ENCODE results near the gene TUBB2B.

The TUBB2B gene

DNA sequence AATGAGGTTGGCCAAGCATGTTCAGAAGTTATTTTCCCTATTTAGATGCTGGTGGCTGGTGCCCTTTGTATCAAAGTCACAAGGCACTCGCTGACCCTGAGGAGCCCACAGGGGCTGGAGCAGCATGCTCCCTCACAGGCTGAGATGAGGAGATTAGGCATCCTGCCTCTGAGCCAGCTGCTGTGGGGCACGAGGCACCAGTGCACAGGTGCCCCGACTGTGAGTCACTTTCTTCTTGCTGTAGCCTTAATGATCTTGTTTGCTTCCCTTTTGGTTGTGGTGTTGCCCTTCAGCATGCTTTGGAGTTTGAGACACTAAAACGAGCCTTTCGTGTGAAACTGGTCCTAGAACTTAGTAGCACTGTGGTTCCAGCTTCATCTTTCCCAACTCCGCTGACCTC lies 35.6 kb upstream of the TUBB2B start:
- Mint-ChIP-seq H3K27me3 (no peaks in the 10 kb centered on the region), H3K27ac (no peak overlapping the region), H3K4me3 (no peak overlapping the region), H3K36me3 (peaks cover 13 to 44% of the 10 kb centered on the region in 2 donors), H3K4me1 (peaks cover 22 to 46% of the 10 kb centered on the region in 2 donors), H3K9me3 (no peaks in the 10 kb centered on the region)
- DNase-seq, result no peak
- no peak for ATAC-seq (replicated peaks)

DNA sequence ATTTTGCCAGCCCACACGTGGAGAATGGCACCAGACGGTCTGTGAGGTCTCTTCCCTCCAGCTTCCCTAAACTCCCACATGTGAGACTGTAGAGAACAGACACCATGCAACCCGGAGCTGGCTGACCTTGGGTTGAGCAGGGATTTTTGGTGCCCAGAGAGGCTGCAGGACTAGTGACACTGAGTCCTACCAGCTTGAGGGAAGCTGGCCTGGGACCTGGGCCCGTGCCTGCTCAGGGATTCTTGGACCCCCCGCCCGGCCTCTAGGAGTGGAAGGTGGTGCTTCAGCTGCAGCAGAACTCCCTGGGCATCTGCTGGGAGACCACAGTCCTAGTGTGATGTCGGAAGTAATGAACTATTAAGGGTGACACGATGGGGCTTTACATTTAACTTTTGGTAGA lies 34.5 kb upstream of the TUBB2B start:
- peaks cover 13 to 35% of the 10 kb centered on the region in 2 donors for H3K36me3 Mint-ChIP-seq

DNA sequence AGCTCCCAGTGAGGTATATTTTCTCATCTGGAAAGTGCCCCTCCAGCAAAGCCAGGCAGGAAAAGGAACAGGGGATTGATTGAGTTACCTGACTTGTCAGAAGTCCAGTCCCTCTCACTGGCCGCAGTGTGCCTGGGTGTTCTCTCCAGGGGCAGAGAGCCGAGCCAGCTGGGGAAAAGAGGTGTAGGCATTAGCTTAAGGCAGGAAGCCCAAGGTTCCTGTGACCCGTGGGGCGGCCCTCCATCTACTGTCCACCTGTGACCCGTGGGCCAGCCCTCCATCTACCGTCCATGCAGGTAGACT lies 34.0 kb upstream of the TUBB2B start:
- H3K4me3 Mint-ChIP-seq, result peak overlapping the region in 1 of 2 donors; percentile 46
- no peak for ATAC-seq (replicated peaks)
- peaks cover 12 to 33% of the 10 kb centered on the region in 2 donors for H3K36me3 Mint-ChIP-seq
- peaks cover 22 to 46% of the 10 kb centered on the region in 2 donors for H3K4me1 Mint-ChIP-seq
- H3K27me3 Mint-ChIP-seq, result peaks cover 10 to 11% of the 10 kb centered on the region in 2 donors
- no peak overlapping the region for H3K27ac Mint-ChIP-seq
- DNase-seq, result no peak
- H3K9me3 Mint-ChIP-seq, result no peaks in the 10 kb centered on the region

More for the DNA sequence above, 34.5 kb upstream of the TUBB2B start:
- Mint-ChIP-seq H3K4me3 (no peak overlapping the region), H3K27ac (no peak overlapping the region), H3K9me3 (no peaks in the 10 kb centered on the region), H3K27me3 (peaks cover 6% of the 10 kb centered on the region in 2 donors), H3K4me1 (peaks cover 22 to 46% of the 10 kb centered on the region in 2 donors)
- DNase-seq (no peak), ATAC-seq (replicated peaks) (no peak)

DNA sequence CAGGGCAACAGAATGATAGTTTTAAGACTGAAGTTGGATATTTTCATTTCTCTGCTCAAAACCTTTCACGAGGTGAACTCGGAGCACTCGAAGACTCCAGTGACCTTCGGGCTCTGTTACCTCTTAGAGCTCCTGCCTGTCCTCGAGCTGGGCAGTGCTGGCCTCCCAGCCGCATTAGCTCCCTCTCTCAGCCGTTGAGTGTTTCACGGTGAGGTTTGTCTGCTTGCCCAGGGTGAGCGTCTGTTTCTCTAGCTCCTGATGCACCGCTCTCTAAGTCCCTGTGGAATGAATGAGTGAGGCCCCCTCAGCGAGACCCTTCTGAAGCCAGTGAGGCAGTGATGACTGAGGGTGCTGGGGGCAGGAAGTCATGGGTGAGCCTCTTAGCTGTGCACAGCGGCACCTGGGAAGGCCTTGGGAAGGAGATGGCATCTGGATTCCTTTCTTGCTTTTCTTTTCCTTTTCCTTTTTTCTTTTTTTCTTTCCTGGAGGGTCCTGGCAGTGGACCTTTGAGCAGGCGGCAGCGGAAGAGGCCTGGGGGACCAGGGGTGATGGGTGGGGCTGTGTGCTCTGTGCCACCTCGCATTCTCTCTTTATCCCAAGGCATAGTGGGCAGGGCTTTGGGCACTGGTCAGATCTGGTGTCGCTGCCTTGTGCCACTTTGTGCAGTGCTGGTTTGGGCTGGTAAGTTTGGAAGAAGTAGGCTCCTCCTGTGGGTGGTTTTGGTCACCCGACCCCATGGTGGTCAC lies 33.5 kb upstream of the TUBB2B start:
- DNase-seq (no peak), ATAC-seq (replicated peaks) (no peak)
- Mint-ChIP-seq H3K9me3 (no peaks in the 10 kb centered on the region), H3K4me3 (peak overlapping the region; percentile 46 to 89), H3K36me3 (peaks cover 9 to 30% of the 10 kb centered on the region in 2 donors), H3K27ac (no peak overlapping the region), H3K27me3 (peaks cover 12% of the 10 kb centered on the region in 2 donors), H3K4me1 (peaks cover 21 to 46% of the 10 kb centered on the region in 2 donors)

DNA sequence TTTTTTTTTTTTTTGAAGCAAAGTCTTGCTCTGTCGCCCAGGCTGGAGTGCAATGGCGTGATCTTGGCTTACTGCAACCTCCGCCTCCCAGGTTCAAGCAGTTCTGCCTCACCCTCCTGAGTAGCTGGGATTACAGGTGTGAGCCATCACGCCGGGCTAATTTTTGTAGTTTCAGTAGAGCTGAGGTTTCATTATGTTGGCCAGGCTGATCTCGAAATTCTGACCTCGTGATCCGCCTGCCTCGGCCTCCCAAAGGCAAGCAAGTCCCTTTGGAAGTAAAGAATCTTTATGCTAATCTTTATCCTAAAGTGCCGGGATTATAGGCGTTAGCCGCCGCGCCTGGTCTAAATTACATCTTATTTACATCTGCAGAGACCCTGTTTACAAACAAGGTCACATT lies 32.8 kb upstream of the TUBB2B start:
- ATAC-seq (replicated peaks) (no peak), DNase-seq (no peak)
- H3K27me3 Mint-ChIP-seq, result peaks cover 12% of the 10 kb centered on the region in 2 donors
- H3K4me1 Mint-ChIP-seq, result peaks cover 21 to 45% of the 10 kb centered on the region in 2 donors
- peak overlapping the region; percentile 46 to 89 for H3K4me3 Mint-ChIP-seq
- H3K36me3 Mint-ChIP-seq, result peaks cover 9 to 30% of the 10 kb centered on the region in 2 donors
- no peaks in the 10 kb centered on the region for H3K9me3 Mint-ChIP-seq
- H3K27ac Mint-ChIP-seq, result no peak overlapping the region

DNA sequence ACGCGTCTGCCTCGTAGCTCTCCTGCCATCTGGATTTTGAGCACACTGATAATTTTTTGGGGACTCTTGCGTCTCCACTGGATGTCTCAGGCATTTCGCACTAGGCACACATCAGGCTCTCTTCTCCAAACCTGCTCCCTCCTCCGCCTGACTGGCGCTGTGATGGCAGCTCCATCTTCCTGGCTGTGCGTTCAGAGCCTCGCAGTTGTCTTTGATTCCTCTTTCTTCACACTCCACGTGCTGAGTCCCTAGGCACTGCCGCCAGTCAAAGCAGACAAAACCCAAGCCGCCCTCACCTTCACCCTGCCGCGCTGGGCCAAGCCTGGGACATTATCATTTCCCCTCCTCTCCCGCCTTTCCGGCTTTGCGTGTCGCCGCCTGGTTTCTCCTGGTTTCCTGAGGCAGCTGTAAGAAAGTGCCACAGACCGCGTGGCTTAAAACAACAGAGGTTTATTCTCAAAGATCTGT lies 32.1 kb upstream of the TUBB2B start:
- ATAC-seq (replicated peaks), result peak; percentile 51 to 54
- peak; percentile 17 for DNase-seq
- Mint-ChIP-seq H3K4me3 (peak overlapping the region; percentile 89 to 100), H3K4me1 (peaks cover 21 to 40% of the 10 kb centered on the region in 2 donors), H3K27ac (peak overlapping the region; percentile 96), H3K9me3 (no peaks in the 10 kb centered on the region), H3K36me3 (peaks cover 6 to 27% of the 10 kb centered on the region in 2 donors), H3K27me3 (peaks cover 12% of the 10 kb centered on the region in 2 donors)

DNA sequence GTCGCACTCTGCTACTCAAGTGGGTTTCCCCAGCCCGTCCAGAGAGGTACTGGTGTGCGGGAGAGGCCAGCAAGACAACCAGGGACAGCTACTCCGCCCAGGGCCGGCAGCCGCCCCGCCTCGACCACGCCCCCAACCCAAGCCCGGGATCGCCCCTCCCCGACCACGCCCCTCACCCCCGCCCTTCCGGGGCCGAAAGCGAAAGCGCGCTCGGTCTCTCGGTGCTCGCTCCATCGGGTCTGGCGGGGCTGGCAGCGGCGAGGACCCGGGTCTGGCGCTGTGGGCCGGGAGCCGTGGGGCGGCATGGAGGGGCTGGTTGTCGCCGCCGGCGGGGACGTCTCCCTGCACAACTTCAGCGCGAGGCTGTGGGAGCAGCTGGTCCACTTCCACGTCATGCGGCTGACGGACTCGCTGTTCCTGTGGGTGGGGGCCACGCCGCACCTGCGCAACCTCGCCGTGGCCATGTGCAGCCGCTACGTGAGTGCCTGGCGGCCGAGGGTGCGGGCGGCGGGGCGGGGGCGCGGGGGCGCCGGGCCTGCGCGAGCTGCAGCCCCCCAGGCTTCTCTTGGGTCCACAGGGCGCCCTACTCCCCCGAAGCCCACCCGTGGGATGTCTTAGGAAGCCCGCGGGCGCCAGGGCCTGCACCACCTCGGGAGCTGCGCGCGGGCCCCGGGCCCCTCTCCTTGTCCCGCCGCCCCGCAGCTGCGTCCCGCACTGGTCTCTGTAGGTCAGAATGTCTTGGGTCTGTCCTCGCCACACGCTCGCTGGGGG lies 31.5 kb upstream of the TUBB2B start, which contains the start of gene PSMG4:
Gene PSMG4, plus strand, starts transcription at position 228 of the 771 bp plus-strand sequence. Its CDS starts 76 bp downstream, at position 304.
- H3K9me3 Mint-ChIP-seq, result peaks cover 0 to 5% of the 10 kb centered on the region in 2 donors
- H3K4me1 Mint-ChIP-seq, result peaks cover 21 to 40% of the 10 kb centered on the region in 2 donors
- H3K27me3 Mint-ChIP-seq, result peaks cover 12% of the 10 kb centered on the region in 2 donors
- peak within 1 kb of the TSS; percentile 89 to 100 for H3K4me3 Mint-ChIP-seq
- DNase-seq (peak; percentile 89), ATAC-seq (replicated peaks) (peak; percentile 81 to 88)
- peaks cover 6 to 27% of the 10 kb centered on the region in 2 donors for H3K36me3 Mint-ChIP-seq
- H3K27ac Mint-ChIP-seq, result peak within 1 kb of the TSS; percentile 96

DNA sequence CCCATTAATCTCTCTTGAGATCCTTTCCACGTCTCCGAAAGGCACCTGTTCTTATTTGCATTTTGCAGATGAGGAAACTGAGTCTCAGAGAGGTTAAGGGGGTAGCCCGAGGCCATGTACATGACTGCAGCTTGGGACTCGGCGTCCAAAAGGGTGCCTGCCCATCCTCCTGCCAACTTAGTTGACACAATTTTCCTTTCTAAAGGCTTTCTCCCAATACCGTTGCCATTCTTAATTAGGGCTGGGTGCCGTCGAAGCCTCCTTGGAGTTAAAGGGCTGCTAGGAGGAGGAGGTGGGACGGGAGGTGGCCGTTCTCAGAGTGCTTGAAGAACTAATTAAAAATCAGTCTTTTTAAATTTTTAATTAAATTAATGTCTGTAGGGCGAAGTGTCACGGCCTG lies 30.7 kb upstream of the TUBB2B start:
- H3K9me3 Mint-ChIP-seq, result peaks cover 0 to 5% of the 10 kb centered on the region in 2 donors
- DNase-seq (no peak), ATAC-seq (replicated peaks) (no peak)
- H3K27ac Mint-ChIP-seq, result no peak overlapping the region
- H3K4me3 Mint-ChIP-seq, result peak overlapping the region; percentile 89 to 100
- H3K27me3 Mint-ChIP-seq, result peaks cover 12% of the 10 kb centered on the region in 2 donors
- H3K36me3 Mint-ChIP-seq, result peaks cover 2 to 21% of the 10 kb centered on the region in 2 donors
- peaks cover 17 to 35% of the 10 kb centered on the region in 2 donors for H3K4me1 Mint-ChIP-seq

DNA sequence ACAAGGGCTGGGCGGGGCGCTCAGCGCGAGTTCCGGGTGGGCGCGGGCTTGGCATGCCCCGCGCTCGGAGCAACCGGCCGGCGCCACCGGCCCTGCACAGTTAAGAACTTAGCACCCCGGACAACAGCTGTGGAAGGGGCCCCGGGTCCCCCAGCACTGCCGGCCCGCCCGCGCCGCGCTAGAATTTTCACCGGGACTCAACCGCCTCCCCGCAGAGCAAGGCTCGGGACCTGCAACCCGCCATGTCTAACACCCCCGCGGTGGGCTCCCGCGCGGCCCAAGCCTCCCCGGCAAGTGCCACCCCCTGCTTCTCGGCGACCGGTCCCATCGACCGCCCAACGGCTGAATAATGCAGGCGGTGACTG lies 26.1 kb upstream of the TUBB2B start:
- ATAC-seq (replicated peaks) (no peak), DNase-seq (no peak)
- Mint-ChIP-seq H3K36me3 (no peaks in the 10 kb centered on the region), H3K4me1 (peaks cover 4 to 5% of the 10 kb centered on the region in 2 donors), H3K27me3 (peaks cover 32 to 40% of the 10 kb centered on the region in 2 donors), H3K9me3 (peaks cover 0 to 5% of the 10 kb centered on the region in 2 donors), H3K27ac (no peak overlapping the region), H3K4me3 (no peak overlapping the region)

DNA sequence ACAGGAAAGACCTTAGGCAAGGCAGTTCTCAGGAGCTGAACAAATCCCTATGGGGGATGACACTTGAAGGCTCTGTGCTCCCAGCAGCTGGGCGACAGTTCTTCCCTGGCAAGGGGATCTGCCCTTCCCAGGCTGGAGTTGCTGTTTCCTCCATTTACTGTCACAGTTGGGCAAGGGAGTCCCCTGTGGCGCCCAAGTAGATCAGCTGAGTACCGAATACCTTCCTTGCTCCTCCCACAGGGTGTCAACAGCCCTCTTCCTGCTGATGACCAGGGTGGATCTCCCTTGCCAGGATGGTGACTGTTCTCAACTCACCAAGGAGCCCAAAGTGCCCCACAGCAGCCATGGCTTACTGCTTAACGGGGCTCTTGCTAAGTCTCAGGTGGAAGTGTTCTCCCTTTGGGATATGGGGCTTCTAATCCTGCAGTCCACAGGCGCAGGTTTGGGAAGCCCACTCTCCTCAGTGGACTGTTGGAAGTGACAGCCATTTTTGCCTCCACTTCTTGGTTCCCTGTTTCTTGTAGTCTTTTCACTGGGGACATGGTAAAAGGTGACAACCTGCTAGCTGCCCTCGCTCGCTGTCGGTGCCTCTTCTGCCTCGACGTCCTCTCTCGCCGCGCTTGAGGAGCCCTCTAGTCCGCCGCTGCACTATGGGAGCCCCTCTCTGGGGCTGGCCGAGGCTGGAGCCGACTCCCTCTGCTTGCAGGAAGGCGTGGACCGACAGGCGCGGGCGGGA lies 25.6 kb upstream of the TUBB2B start:
- DNase-seq, result no peak
- H3K36me3 Mint-ChIP-seq, result no peaks in the 10 kb centered on the region
- H3K4me1 Mint-ChIP-seq, result peaks cover 4 to 5% of the 10 kb centered on the region in 2 donors
- ATAC-seq (replicated peaks), result no peak
- H3K4me3 Mint-ChIP-seq, result no peak overlapping the region
- H3K27ac Mint-ChIP-seq, result no peak overlapping the region
- H3K9me3 Mint-ChIP-seq, result peaks cover 0 to 5% of the 10 kb centered on the region in 2 donors
- peaks cover 34 to 46% of the 10 kb centered on the region in 2 donors for H3K27me3 Mint-ChIP-seq

DNA sequence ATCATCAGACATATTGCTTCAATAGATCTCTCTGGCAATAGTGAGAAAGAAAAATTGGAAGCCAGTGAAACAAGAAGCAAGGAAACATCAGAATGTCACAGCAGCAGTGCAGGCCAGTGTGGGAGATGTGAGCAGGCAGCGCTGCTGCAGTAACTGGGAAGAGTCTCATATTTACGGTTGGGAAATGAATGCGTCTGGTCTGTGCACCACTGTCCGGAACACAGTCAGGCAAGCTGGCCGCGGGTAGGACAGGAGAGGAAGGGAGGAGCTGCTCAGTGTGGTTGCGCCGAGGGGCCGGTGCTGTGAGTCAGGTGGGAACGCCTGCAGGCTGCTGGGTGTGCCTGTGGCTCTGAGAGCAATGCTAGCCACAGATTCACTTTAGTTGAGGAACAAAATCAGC lies 24.9 kb upstream of the TUBB2B start:
- Mint-ChIP-seq H3K4me1 (peaks cover 4 to 5% of the 10 kb centered on the region in 2 donors), H3K27me3 (peaks cover 38 to 48% of the 10 kb centered on the region in 2 donors), H3K36me3 (no peaks in the 10 kb centered on the region), H3K4me3 (no peak overlapping the region), H3K9me3 (peaks cover 0 to 5% of the 10 kb centered on the region in 2 donors), H3K27ac (no peak overlapping the region)
- ATAC-seq (replicated peaks), result no peak
- DNase-seq, result no peak

DNA sequence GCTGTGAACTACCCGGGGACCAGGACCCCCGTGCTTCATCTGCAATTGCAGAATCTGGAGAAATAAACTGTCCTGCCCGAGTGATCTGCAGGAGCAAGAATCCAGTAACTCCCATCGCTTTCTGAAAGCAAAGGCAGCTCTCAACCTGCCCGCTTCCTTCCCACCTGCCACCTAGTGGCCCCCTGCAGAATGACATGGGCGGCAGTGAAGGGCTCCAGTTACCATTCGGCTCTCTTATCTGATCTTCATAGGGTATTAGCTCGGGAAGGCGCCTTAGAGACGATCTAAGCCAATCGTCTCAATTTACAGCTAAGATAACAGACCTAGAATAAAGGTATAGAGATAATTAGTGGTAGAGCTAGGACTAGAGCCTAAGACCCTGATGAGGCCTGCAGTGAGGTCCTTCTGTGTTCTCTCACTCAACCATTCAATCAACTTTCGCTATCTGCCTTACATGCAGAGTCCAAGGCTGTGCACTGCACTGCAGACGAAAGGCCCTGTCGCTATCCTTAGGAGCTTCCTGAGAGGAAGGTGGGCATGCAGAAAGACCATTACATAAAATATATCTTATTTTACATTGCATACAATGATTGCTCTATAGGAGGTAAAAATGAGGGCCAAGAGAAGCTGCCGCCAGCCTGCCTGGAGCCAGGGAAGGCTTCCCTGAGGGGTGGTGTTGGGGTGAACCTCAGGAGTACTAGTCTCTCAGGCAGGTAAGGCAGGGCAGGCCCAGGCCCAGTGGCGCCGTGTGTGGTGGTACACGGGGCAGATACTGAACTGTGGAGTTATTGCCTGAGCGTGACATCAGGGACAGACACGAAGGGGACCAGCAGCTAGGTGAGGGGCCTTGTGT lies 24.2 kb upstream of the TUBB2B start:
- ATAC-seq (replicated peaks), result peak; percentile 94 to 97
- H3K36me3 Mint-ChIP-seq, result no peaks in the 10 kb centered on the region
- no peak overlapping the region for H3K27ac Mint-ChIP-seq
- H3K4me3 Mint-ChIP-seq, result peak overlapping the region; percentile 44 to 51
- peaks cover 4 to 5% of the 10 kb centered on the region in 2 donors for H3K4me1 Mint-ChIP-seq
- DNase-seq, result peak; percentile 61
- H3K9me3 Mint-ChIP-seq, result peaks cover 0 to 5% of the 10 kb centered on the region in 2 donors
- H3K27me3 Mint-ChIP-seq, result peaks cover 39 to 48% of the 10 kb centered on the region in 2 donors

DNA sequence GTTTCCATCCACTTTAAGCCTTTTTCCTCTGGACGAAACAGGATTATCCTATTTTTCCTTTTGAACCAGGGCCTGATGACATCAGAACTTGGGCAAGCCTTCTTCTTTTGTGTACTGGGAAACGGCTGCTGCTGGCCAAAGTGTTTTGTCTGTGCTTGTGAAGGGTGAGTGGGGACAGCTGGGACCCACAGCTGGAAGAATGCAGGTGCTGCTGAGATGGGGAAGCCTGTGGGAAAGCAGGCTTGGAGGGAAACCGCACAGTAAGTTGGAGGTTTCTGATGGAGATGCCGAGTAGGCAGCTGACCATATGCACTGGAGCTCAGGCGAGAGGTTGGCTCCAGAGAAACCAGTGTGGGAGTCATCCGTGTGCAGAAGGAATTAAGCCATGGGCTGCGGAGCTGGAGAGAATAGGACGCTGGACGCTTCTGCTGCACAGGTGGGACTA lies 22.8 kb upstream of the TUBB2B start:
- Mint-ChIP-seq H3K9me3 (peaks cover 0 to 5% of the 10 kb centered on the region in 2 donors), H3K4me3 (no peak overlapping the region), H3K27ac (no peak overlapping the region), H3K27me3 (peaks cover 42 to 50% of the 10 kb centered on the region in 2 donors), H3K4me1 (peaks cover 4 to 5% of the 10 kb centered on the region in 2 donors), H3K36me3 (no peaks in the 10 kb centered on the region)
- no peak for DNase-seq
- no peak for ATAC-seq (replicated peaks)
